ENCODE data around the gene MAP3K4.

DNA sequence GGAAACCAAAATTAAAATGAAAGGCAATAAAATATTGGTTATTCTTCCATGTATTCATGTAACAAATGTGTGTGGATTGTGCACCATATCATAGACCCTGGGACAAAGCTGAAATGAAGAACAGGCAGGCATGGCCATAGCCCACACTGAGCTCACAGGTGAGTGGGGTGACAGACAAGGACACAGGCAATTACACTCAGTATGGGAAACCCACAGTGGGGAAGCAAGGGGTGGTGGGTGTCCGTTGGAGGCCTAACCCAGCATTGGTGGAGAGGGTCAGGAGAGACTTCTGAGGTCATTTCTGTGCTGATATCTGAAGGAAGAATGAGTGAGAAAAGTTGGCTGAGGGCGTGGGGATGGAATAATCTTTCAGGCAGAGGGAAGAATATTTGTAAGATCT lies 47.6 kb upstream of the MAP3K4 start:
- TF ChIP-seq, protein P1, sequence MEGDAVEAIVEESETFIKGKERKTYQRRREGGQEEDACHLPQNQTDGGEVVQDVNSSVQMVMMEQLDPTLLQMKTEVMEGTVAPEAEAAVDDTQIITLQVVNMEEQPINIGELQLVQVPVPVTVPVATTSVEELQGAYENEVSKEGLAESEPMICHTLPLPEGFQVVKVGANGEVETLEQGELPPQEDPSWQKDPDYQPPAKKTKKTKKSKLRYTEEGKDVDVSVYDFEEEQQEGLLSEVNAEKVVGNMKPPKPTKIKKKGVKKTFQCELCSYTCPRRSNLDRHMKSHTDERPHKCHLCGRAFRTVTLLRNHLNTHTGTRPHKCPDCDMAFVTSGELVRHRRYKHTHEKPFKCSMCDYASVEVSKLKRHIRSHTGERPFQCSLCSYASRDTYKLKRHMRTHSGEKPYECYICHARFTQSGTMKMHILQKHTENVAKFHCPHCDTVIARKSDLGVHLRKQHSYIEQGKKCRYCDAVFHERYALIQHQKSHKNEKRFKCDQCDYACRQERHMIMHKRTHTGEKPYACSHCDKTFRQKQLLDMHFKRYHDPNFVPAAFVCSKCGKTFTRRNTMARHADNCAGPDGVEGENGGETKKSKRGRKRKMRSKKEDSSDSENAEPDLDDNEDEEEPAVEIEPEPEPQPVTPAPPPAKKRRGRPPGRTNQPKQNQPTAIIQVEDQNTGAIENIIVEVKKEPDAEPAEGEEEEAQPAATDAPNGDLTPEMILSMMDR (conservative IDR thresholded peaks at IDR 0.05): no peak
- TF ChIP-seq ZFX (IDR thresholded peaks at IDR 0.05): no peak
